LNCAP (cell line): Measurements from ENCODE around the gene ZC2HC1B.

Experiments
- CTCF ChIP-seq: fragments of 450-650 bp; IDR thresholded peaks from 2 replicates; pipeline ENCODE4 v1.5.1; 2017; ENCODE audit warnings: mild to moderate bottlenecking

Gene ZC2HC1B

GRCh38 chr6:143864234-143864633 lies at the start of gene ZC2HC1B:
TSS of gene ZC2HC1B (plus strand) at chr6:143864474. CDS start at chr6:143864540, 66 bp downstream.
- TF ChIP-seq CTCF = no peak

- TF ChIP-seq CTCF = no peak
Observed at GRCh38 chr6:143817621-143818020, 46.7 kb upstream of the ZC2HC1B start.

- TF ChIP-seq CTCF = no peak
Observed at GRCh38 chr6:143821359-143821758, 42.9 kb upstream of the ZC2HC1B start.

GRCh38 chr6:143822584-143823024 lies 41.7 kb upstream of the ZC2HC1B start:
- no peak for TF ChIP-seq CTCF

- TF ChIP-seq CTCF = no peak
Observed at GRCh38 chr6:143823548-143823947, 40.7 kb upstream of the ZC2HC1B start.

GRCh38 chr6:143828572-143828971 lies 35.7 kb upstream of the ZC2HC1B start:
- TF ChIP-seq CTCF = no peak

GRCh38 chr6:143836150-143836549 lies 28.1 kb upstream of the ZC2HC1B start:
- TF ChIP-seq CTCF = no peak

GRCh38 chr6:143838395-143838794 lies 25.9 kb upstream of the ZC2HC1B start:
- no peak for TF ChIP-seq CTCF
